Neuronal stem cell (in vitro differentiated cells): Measurements from ENCODE around the gene CDR2.
"Not testable (repeated sequence)": the region's sequence is repeated elsewhere in the genome, so short reads cannot be mapped to it uniquely, and the experiment has no call there.

ENCODE experiments used
- DNase-seq: peaks from one replicate; pipeline ENCODE4 v3.0.0-alpha.2; 2013; ENCODE audit warnings: low spot score
- H2AFZ ChIP-seq: one replicate; pipeline ENCODE4 v1.6.1; 2013; ENCODE audit warnings: mild to moderate bottlenecking, low read length, inconsistent platforms
- H2AK5ac ChIP-seq: 2 replicates; pipeline ENCODE4 v1.6.1; 2013; ENCODE audit warnings: low read depth, mild to moderate bottlenecking, inconsistent platforms, low read length, moderate library complexity, mixed read lengths
- H2BK120ac ChIP-seq: 2 replicates; pipeline ENCODE4 v1.6.1; 2013; ENCODE audit warnings: low read depth, mild to moderate bottlenecking, inconsistent platforms, low read length, moderate library complexity, mixed read lengths
- H2BK12ac ChIP-seq: one replicate; pipeline ENCODE4 v1.6.1; 2013; ENCODE audit warnings: low read length, inconsistent platforms
- H2BK15ac ChIP-seq: 2 replicates; pipeline ENCODE4 v1.6.1; 2013; ENCODE audit warnings: mild to moderate bottlenecking, low read length, inconsistent platforms, mixed read lengths
- H2BK5ac ChIP-seq: one replicate; pipeline ENCODE4 v1.6.1; 2013; ENCODE audit warnings: inconsistent platforms, mild to moderate bottlenecking, low read length, moderate library complexity
- H3K14ac ChIP-seq: one replicate; pipeline ENCODE4 v1.6.1; 2013; ENCODE audit warnings: low read length, inconsistent platforms
- H3K18ac ChIP-seq: 2 replicates; pipeline ENCODE4 v1.6.1; 2013; ENCODE audit warnings: low read length, inconsistent platforms
- H3K23ac ChIP-seq: 2 replicates; pipeline ENCODE4 v1.6.1; 2013; ENCODE audit warnings: low read depth, mild to moderate bottlenecking, mixed read lengths, low read length, inconsistent platforms; ENCODE audit not compliant: poor library complexity
- H3K27ac ChIP-seq: replicated peaks from 3 replicates; pipeline ENCODE4 v1.5.1; 2013; ENCODE audit warnings: low read length, inconsistent platforms
- H3K27me3 ChIP-seq, 3 experiments: 2 replicates each; pipeline ENCODE4 v1.6.1; 2013; ENCODE audit warnings: low read length in 3 of 3, mild to moderate bottlenecking in 2 of 3, inconsistent platforms in 1 of 3, low read depth in 1 of 3, mixed read lengths in 1 of 3, moderate library complexity in 1 of 3; ENCODE audit not compliant: control insufficient read depth in 3 of 3, insufficient read depth in 3 of 3
- H3K36me3 ChIP-seq, 2 donors: replicated peaks in 1 of 2; 2 replicates each; pipeline ENCODE4 v1.6.1; 2013; ENCODE audit warnings: low read length in 2 of 2; ENCODE audit not compliant: control insufficient read depth in 2 of 2, insufficient read depth in 2 of 2
- H3K4ac ChIP-seq: 2 replicates; pipeline ENCODE4 v1.6.1; 2013; ENCODE audit warnings: inconsistent platforms, mild to moderate bottlenecking, low read length, moderate library complexity
- H3K4me1 ChIP-seq, 2 donors: 1 replicate in 1 of 2; 2 replicates in 1 of 2; pipeline ENCODE4 v1.6.1; 2013; ENCODE audit warnings: low read length in 2 of 2, low read depth in 1 of 2; ENCODE audit not compliant: control insufficient read depth in 2 of 2, insufficient read depth in 1 of 2
- H3K4me2 ChIP-seq: one replicate; pipeline ENCODE4 v1.6.1; 2013; ENCODE audit warnings: mild to moderate bottlenecking, low read length, inconsistent platforms; ENCODE audit not compliant: insufficient read depth, poor library complexity, severe bottlenecking
- H3K4me3 ChIP-seq, 2 donors: 2 replicates each; pipeline ENCODE4 v1.5.1; 2013; ENCODE audit warnings: low read length in 2 of 2, mild to moderate bottlenecking in 2 of 2, inconsistent platforms in 1 of 2, moderate library complexity in 1 of 2
- H3K79me1 ChIP-seq: one replicate; pipeline ENCODE4 v1.6.1; 2013; ENCODE audit warnings: low read depth, mild to moderate bottlenecking, inconsistent platforms, low read length, moderate library complexity
- H3K9ac ChIP-seq: one replicate; pipeline ENCODE4 v1.6.1; 2013; ENCODE audit warnings: mild to moderate bottlenecking, low read depth, low read length, inconsistent platforms; ENCODE audit not compliant: poor library complexity
- H3K9me3 ChIP-seq, 2 donors: replicated peaks in 1 of 2; 2 replicates each; pipeline versions ENCODE3 to v1.6.1; 2013; ENCODE audit warnings: low read length in 2 of 2, mild to moderate bottlenecking in 2 of 2, inconsistent platforms in 1 of 2, low read depth in 1 of 2, mixed read lengths in 1 of 2, moderate library complexity in 1 of 2; ENCODE audit not compliant: control insufficient read depth in 2 of 2, insufficient read depth in 1 of 2
- H4K8ac ChIP-seq: one replicate; pipeline ENCODE4 v1.6.1; 2013; ENCODE audit warnings: low read depth, mild to moderate bottlenecking, inconsistent platforms, low read length, moderate library complexity
- H4K91ac ChIP-seq: one replicate; pipeline ENCODE4 v1.6.1; 2013; ENCODE audit warnings: low read length, low read depth, mild to moderate bottlenecking, inconsistent platforms; ENCODE audit not compliant: poor library complexity
- WGBS, 2 donors: extraction: QIAGEN DNeasy Blood & Tissue Kit; methylation state at CpG; one replicate each; pipeline ENCODE4 v1.1.7; 2013; ENCODE audit warnings: missing lambda C conversion rate in 2 of 2, mixed read lengths in 1 of 2; ENCODE audit not compliant: insufficient read length in 2 of 2, insufficient replicate concordance in 1 of 2; ENCODE audit errors: extremely low coverage in 2 of 2; 5-methylcytosine and 5-hydroxymethylcytosine counted together

Gene CDR2

DNA sequence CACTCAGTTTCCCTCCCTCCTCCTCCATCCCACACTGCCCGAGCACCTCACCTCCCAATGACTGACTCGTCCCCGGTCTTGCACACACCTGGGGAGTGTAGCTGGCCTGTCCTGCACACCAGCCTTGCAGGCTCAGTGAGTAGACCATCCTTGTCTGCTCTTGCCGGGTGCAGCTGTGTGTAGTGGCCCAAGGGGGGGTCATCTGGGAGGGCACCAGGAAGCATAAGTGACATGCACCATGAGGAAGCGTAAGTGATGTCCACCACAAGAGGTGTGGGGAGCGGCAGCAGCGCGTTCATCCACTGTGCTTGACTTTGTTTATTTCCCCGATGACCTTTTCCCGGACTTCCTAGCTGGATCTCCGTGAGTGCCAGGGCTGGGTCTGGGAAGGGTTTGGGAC, 45.5 kb upstream of the CDR2 start:
- Histone ChIP-seq H4K8ac (no peak overlapping the region), H3K4me3 (no peak overlapping the region), H3K9ac (peak overlapping the region; percentile 30), H2AK5ac (no peak overlapping the region), H2BK5ac (no peak overlapping the region), H3K9me3 (peaks cover 0 to 3% of the 10 kb centered on the region in 2 donors), H3K18ac (no peak overlapping the region), H3K79me1 (no peaks in the 10 kb centered on the region), H3K36me3 (peaks cover 4 to 8% of the 10 kb centered on the region in 2 donors), H2AFZ (no peak overlapping the region), H3K27me3 (peaks cover 0 to 2% (median 0%) of the 10 kb centered on the region in 3 experiments), H3K4me1 (peaks cover 0 to 2% of the 10 kb centered on the region in 2 donors), H2BK120ac (no peak overlapping the region), H3K14ac (peak overlapping the region; percentile 75), H3K4me2 (no peak overlapping the region), H3K27ac (no peak overlapping the region), H3K4ac (peak overlapping the region; percentile 10), H2BK15ac (no peak overlapping the region), H4K91ac (no peak overlapping the region), H2BK12ac (no peak overlapping the region), H3K23ac (no peak overlapping the region)
- DNase-seq: no peak
- no CpG with 5 or more reads among the region's 11 CpGs for WGBS, 2 donors

DNA sequence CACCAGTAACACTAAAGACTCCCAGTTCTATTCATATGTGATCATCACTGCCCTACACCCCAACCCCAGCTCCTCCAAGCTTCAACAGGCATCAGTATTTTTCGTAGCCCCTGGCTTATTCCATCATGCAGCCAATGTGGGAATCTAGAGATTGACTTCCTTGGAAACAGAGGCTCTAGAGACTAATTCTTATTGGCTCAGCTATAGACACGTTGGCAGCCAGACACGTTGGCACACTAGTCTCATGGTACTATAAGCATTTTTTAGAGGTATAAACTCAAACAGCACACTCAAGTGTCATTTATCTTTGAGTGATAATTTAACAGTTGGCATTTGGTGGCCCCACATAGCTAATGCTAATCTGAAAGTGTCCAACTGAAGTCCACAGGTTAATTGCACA, 44.4 kb upstream of the CDR2 start:
- no peak overlapping the region for H2BK120ac ChIP-seq
- no peak overlapping the region for H2BK15ac ChIP-seq
- H4K91ac ChIP-seq: no peak overlapping the region
- H2AK5ac ChIP-seq: no peak overlapping the region
- peaks cover 0 to 2% (median 0%) of the 10 kb centered on the region in 3 experiments for H3K27me3 ChIP-seq
- no CpG with 5 or more reads among the region's 3 CpGs for WGBS, 2 donors
- H3K4me1 ChIP-seq: peaks cover 0 to 2% of the 10 kb centered on the region in 2 donors
- no peak overlapping the region for H3K27ac ChIP-seq
- no peak overlapping the region for H3K18ac ChIP-seq
- H3K4me3 ChIP-seq: no peak overlapping the region
- no peak overlapping the region for H3K14ac ChIP-seq
- peaks cover 0 to 3% of the 10 kb centered on the region in 2 donors for H3K9me3 ChIP-seq
- H2BK12ac ChIP-seq: no peak overlapping the region
- no peak overlapping the region for H3K9ac ChIP-seq
- no peak for DNase-seq
- no peak overlapping the region for H3K4ac ChIP-seq
- no peak overlapping the region for H2BK5ac ChIP-seq
- no peak overlapping the region for H3K23ac ChIP-seq
- H2AFZ ChIP-seq: no peak overlapping the region
- no peaks in the 10 kb centered on the region for H3K79me1 ChIP-seq
- H4K8ac ChIP-seq: no peak overlapping the region
- H3K4me2 ChIP-seq: no peak overlapping the region
- H3K36me3 ChIP-seq: peaks cover 4 to 8% of the 10 kb centered on the region in 2 donors

GRCh38 chr16:22417798-22418197, 43.4 kb upstream of the CDR2 start:
- not testable (repeated sequence) for H3K79me1 ChIP-seq, H3K27ac ChIP-seq, DNase-seq, H3K23ac ChIP-seq, H3K18ac ChIP-seq, H4K8ac ChIP-seq, H3K4me3 ChIP-seq, H3K4ac ChIP-seq, H3K4me1 ChIP-seq, H3K9ac ChIP-seq, H3K4me2 ChIP-seq, H2BK15ac ChIP-seq, H2BK5ac ChIP-seq, H2AK5ac ChIP-seq, H3K36me3 ChIP-seq, H2BK120ac ChIP-seq, H3K14ac ChIP-seq, H2BK12ac ChIP-seq, H4K91ac ChIP-seq, H2AFZ ChIP-seq, H3K9me3 ChIP-seq, H3K27me3 ChIP-seq
- no CpG with 5 or more reads among the region's 6 CpGs for WGBS, 2 donors

- Histone ChIP-seq H3K14ac (no peak overlapping the region), H2AK5ac (no peak overlapping the region), H3K79me1 (no peaks in the 10 kb centered on the region), H2BK120ac (no peak overlapping the region), H3K4me1 (no peaks in the 10 kb centered on the region), H3K4ac (no peak overlapping the region), H3K9me3 (no peaks in the 10 kb centered on the region), H3K27ac (no peak overlapping the region), H4K91ac (no peak overlapping the region), H2AFZ (no peak overlapping the region), H3K9ac (no peak overlapping the region), H3K18ac (no peak overlapping the region), H3K27me3 (no peaks in the 10 kb centered on the region), H2BK15ac (no peak overlapping the region), H2BK12ac (no peak overlapping the region), H3K4me3 (no peak overlapping the region), H3K4me2 (no peak overlapping the region), H4K8ac (no peak overlapping the region), H2BK5ac (no peak overlapping the region), H3K36me3 (peaks cover 4 to 5% of the 10 kb centered on the region in 2 donors), H3K23ac (no peak overlapping the region)
- no peak for DNase-seq
- no CpG with 5 or more reads among the region's 4 CpGs for WGBS, 2 donors
Measured at GRCh38 chr16:22417019-22417418, 42.6 kb upstream of the CDR2 start.
